Panc1 (cell line): ENCODE data around the gene ADCK2.

Experiments used
- CTCF ChIP-seq: fragments of 450-650 bp; IDR thresholded peaks from 2 replicates; pipeline ENCODE4 v1.5.1; 2017; ENCODE audit warnings: mild to moderate bottlenecking
- POLR2AphosphoS5 ChIP-seq: IDR thresholded peaks from 2 replicates; pipeline ENCODE4 v1.6.1; 2012; ENCODE audit warnings: mild to moderate bottlenecking, low read depth, low read length, moderate library complexity
- REST ChIP-seq, 2 experiments: IDR thresholded peaks; 2 replicates each; pipeline ENCODE4 v1.6.1; 2011 to 2012; ENCODE audit warnings: low read depth in 2 of 2, control low read depth in 1 of 2, low read length in 1 of 2, mild to moderate bottlenecking in 1 of 2, moderate library complexity in 1 of 2; ENCODE audit not compliant: insufficient read depth in 1 of 2
- SIN3A ChIP-seq: IDR thresholded peaks from 2 replicates; pipeline ENCODE4 v1.6.1; 2012; ENCODE audit warnings: low read depth, mild to moderate bottlenecking, low read length, moderate library complexity, borderline replicate concordance; ENCODE audit not compliant: insufficient read depth
- TCF7L2 ChIP-seq: IDR thresholded peaks from 2 replicates; pipeline ENCODE4 v1.6.1; 2011; ENCODE audit warnings: mild to moderate bottlenecking, low read depth, low read length, inconsistent platforms

- TF ChIP-seq POLR2AphosphoS5 (no peak), CTCF (no peak; the same call in 1 of the 2 replicates), REST (IDR thresholded peaks at IDR 0.05; ENCODE audit: insufficient read depth in 1 of 2, low read depth in 2 of 2, low read length in 1 of 2) (no peak), SIN3A (no peak), TCF7L2 (no peak)
Measured at GRCh38 chr7:140645166-140645900, 27.4 kb upstream of the ADCK2 start.
